GM12801 (cell line): ENCODE results near the gene SIRT4.

Source experiments
- CTCF ChIP-seq: IDR thresholded peaks from one replicate; pipeline ENCODE4 v1.5.1; 2011; ENCODE audit warnings: control low read depth; ENCODE audit not compliant: insufficient read length; ENCODE audit errors: extremely low read depth

SIRT4 gene

GRCh38 chr12:120266180-120266870 is 35.8 kb upstream of the SIRT4 start:
- TF ChIP-seq CTCF = no peak

- TF ChIP-seq CTCF = no peak
Measured at GRCh38 chr12:120267736-120268135, 34.4 kb upstream of the SIRT4 start.

GRCh38 chr12:120276734-120277133 is 25.4 kb upstream of the SIRT4 start:
- TF ChIP-seq CTCF = no peak

- no peak for TF ChIP-seq CTCF
Measured at GRCh38 chr12:120278137-120279069, 23.7 kb upstream of the SIRT4 start.

GRCh38 chr12:120283318-120283717 is 18.8 kb upstream of the SIRT4 start:
- no peak for TF ChIP-seq CTCF

GRCh38 chr12:120284381-120284780 is 17.7 kb upstream of the SIRT4 start:
- no peak for TF ChIP-seq CTCF

GRCh38 chr12:120286768-120287490 is 15.2 kb upstream of the SIRT4 start:
- TF ChIP-seq CTCF = no peak
